Spleen (tissue), 7 donors: Measurements from ENCODE around the gene RESP18.

Source experiments
- CTCF ChIP-seq, 11 experiments: fragments of 200-600 bp in 7 of 11; fragments of 450-650 bp in 4 of 11; sonication (generic) in 4 of 11; IDR thresholded peaks in 8 of 11; conservative IDR thresholded peaks in 3 of 11; 1 replicate in 7 of 11; 2 replicates in 4 of 11; pipeline versions ENCODE4 v1.4.0 to v1.8.0; 2016 to 2021; ENCODE audit warnings: antibody characterized with exemption in 11 of 11, inconsistent platforms in 4 of 11, mild to moderate bottlenecking in 1 of 11
- POLR2A ChIP-seq, 3 donors: fragments of 450-650 bp; IDR thresholded peaks; one replicate each; pipeline ENCODE4 v1.5.1; 2017; ENCODE audit warnings: antibody characterized with exemption in 3 of 3, mild to moderate bottlenecking in 1 of 3
- POLR2AphosphoS5 ChIP-seq, 3 donors: sonication (generic); formaldehyde crosslinking; IDR thresholded peaks; one replicate each; pipeline ENCODE4 v1.5.1; 2017; ENCODE audit warnings: antibody characterized with exemption in 3 of 3
- donor health status: DM: no; HTN: no; CAD: no; lungs with moderate emphysema.
- donor health status: DM: no; HTN: no; CAD: no.
- donor health status: DM: no; HTN: no; CAD: no.

- TF ChIP-seq CTCF (IDR thresholded peaks at IDR 0.05 in 8 of 11, conservative IDR thresholded peaks at IDR 0.05 in 3 of 11), result no peak
- no peak for TF ChIP-seq POLR2A (IDR thresholded peaks at IDR 0.05)
- TF ChIP-seq POLR2AphosphoS5 (IDR thresholded peaks at IDR 0.05), result no peak
Observed at GRCh38 chr2:219325657-219326315, 6.8 kb downstream of the RESP18 start.
